OCI-LY1 (cell line): ENCODE measurements around the gene CDH23.

ENCODE experiments used
- H2AFZ ChIP-seq: fragments of 200-600 bp; sonication (generic), shearing (Covaris generic); 2 replicates; pipeline ENCODE4 v1.6.0; 2014; ENCODE audit warnings: antibody characterized with exemption, mild to moderate bottlenecking, low read length
- H3F3A ChIP-seq: fragments of 200-600 bp; sonication (generic), shearing (Covaris generic); 2 replicates; pipeline ENCODE4 v1.6.0; 2014; ENCODE audit warnings: mild to moderate bottlenecking, antibody characterized with exemption, low read length, moderate library complexity; ENCODE audit not compliant: insufficient read depth
- H3K27ac ChIP-seq: fragments of 200-600 bp; sonication (generic); 2 replicates; pipeline ENCODE4 v1.5.1; 2014; ENCODE audit warnings: low read length, mixed run types, mild to moderate bottlenecking, low read depth; ENCODE audit not compliant: poor library complexity, severe bottlenecking
- H3K27me3 ChIP-seq: fragments of 200-600 bp; sonication (generic); 2 replicates; pipeline ENCODE4 v1.6.0; 2014; ENCODE audit warnings: antibody characterized with exemption, mild to moderate bottlenecking, low read length, moderate library complexity; ENCODE audit not compliant: insufficient read depth
- H3K36me3 ChIP-seq: fragments of 200-600 bp; sonication (generic); 2 replicates; pipeline ENCODE4 v1.6.1; 2014; ENCODE audit warnings: mild to moderate bottlenecking, antibody characterized with exemption, low read length, moderate library complexity, mixed read lengths; ENCODE audit not compliant: insufficient read depth
- H3K4me1 ChIP-seq: fragments of 200-600 bp; sonication (generic); 2 replicates; pipeline ENCODE4 v1.5.1; 2014; ENCODE audit warnings: mild to moderate bottlenecking, low read length, moderate library complexity; ENCODE audit not compliant: insufficient read depth, severe bottlenecking
- H3K4me2 ChIP-seq: fragments of 200-600 bp; sonication (generic), shearing (Covaris generic); 2 replicates; pipeline ENCODE4 v1.6.1; 2014; ENCODE audit warnings: low read length
- H3K4me3 ChIP-seq: fragments of 200-600 bp; sonication (generic); 2 replicates; pipeline ENCODE4 v1.5.1; 2014; ENCODE audit warnings: low read length, low read depth, mild to moderate bottlenecking, mixed read lengths; ENCODE audit not compliant: poor library complexity, severe bottlenecking
- H3K79me2 ChIP-seq: fragments of 200-600 bp; shearing (Covaris generic); 2 replicates; pipeline ENCODE4 v1.6.1; 2016; ENCODE audit warnings: mixed run types, low read length, mixed read lengths; ENCODE audit not compliant: insufficient read depth
- H3K9ac ChIP-seq: fragments of 200-600 bp; sonication (generic), shearing (Covaris generic); 2 replicates; pipeline ENCODE4 v1.6.1; 2014; ENCODE audit warnings: mild to moderate bottlenecking, low read length, mixed read lengths
- H3K9me2 ChIP-seq: fragments of 200-600 bp; sonication (generic), shearing (Covaris generic); 2 replicates; pipeline ENCODE4 v1.6.1; 2014; ENCODE audit warnings: low read depth, mild to moderate bottlenecking, low read length, mixed read lengths
- H3K9me3 ChIP-seq: fragments of 200-600 bp; shearing (Covaris generic); 2 replicates; pipeline ENCODE4 v1.6.1; 2014; ENCODE audit warnings: low read length, mixed read lengths
- H4K20me1 ChIP-seq: fragments of 200-600 bp; sonication (generic), shearing (Covaris generic); 2 replicates; pipeline ENCODE4 v1.6.0; 2016; ENCODE audit warnings: mild to moderate bottlenecking, low read length; ENCODE audit not compliant: insufficient read depth
- CTCF ChIP-seq: fragments of 200-600 bp; sonication (generic), shearing (Covaris generic); IDR thresholded peaks from 2 replicates; pipeline ENCODE4 v1.5.1; 2017; ENCODE audit warnings: mild to moderate bottlenecking, antibody characterized with exemption, low read length, moderate library complexity, mixed read lengths
- EZH2 ChIP-seq: fragments of 200-600 bp; sonication (generic), shearing (Covaris generic); IDR thresholded peaks from 2 replicates; pipeline ENCODE4 v1.8.0; 2017; ENCODE audit warnings: borderline replicate concordance, mixed run types, mild to moderate bottlenecking, antibody characterized with exemption, low read length, moderate library complexity, mixed read lengths

CDH23 gene

GRCh38 chr10:71409516-71410104, 12.9 kb downstream of the CDH23 start:
- Histone ChIP-seq H3K27ac (no peak overlapping the region), H3K9me2 (no peaks in the 10 kb centered on the region), H3K4me3 (no peak overlapping the region), H3F3A (no peaks in the 10 kb centered on the region), H3K27me3 (no peaks in the 10 kb centered on the region), H3K9me3 (peaks cover 10% of the 10 kb centered on the region; the same call in 1 of the 2 replicates), H3K36me3 (no peaks in the 10 kb centered on the region), H4K20me1 (no peaks in the 10 kb centered on the region), H3K9ac (no peak overlapping the region), H3K4me2 (no peak overlapping the region), H3K79me2 (no peaks in the 10 kb centered on the region), H3K4me1 (no peaks in the 10 kb centered on the region), H2AFZ (no peak overlapping the region)
- TF ChIP-seq EZH2 (no peak), CTCF (no peak)

- no peak overlapping the region for H3K4me3 ChIP-seq
- no peaks in the 10 kb centered on the region for H3F3A ChIP-seq
- no peak overlapping the region for H3K27ac ChIP-seq
- no peak overlapping the region for H2AFZ ChIP-seq
- H3K9ac ChIP-seq = no peak overlapping the region
- H3K27me3 ChIP-seq = no peaks in the 10 kb centered on the region; the same call in 1 of the 2 replicates
- no peaks in the 10 kb centered on the region; the same call in 1 of the 2 replicates for H3K36me3 ChIP-seq
- TF ChIP-seq EZH2 (no peak), CTCF (no peak)
- peaks cover 10% of the 10 kb centered on the region; the same call in 1 of the 2 replicates for H3K9me3 ChIP-seq
- H3K9me2 ChIP-seq = no peaks in the 10 kb centered on the region
- H4K20me1 ChIP-seq = no peaks in the 10 kb centered on the region
- H3K79me2 ChIP-seq = no peaks in the 10 kb centered on the region
- H3K4me2 ChIP-seq = no peak overlapping the region
- no peaks in the 10 kb centered on the region for H3K4me1 ChIP-seq
These were observed 16.9 kb downstream of the CDH23 start for GRCh38 chr10:71413581-71413980.

- Histone ChIP-seq H3K4me2 (no peak overlapping the region), H3K36me3 (no peaks in the 10 kb centered on the region; the same call in 1 of the 2 replicates), H4K20me1 (no peaks in the 10 kb centered on the region), H3K9me3 (peaks cover 10% of the 10 kb centered on the region; the same call in 1 of the 2 replicates), H2AFZ (no peak overlapping the region), H3K9ac (no peak overlapping the region), H3K9me2 (no peaks in the 10 kb centered on the region), H3K4me3 (no peak overlapping the region), H3K27me3 (no peaks in the 10 kb centered on the region; the same call in 1 of the 2 replicates), H3K79me2 (no peaks in the 10 kb centered on the region), H3K27ac (no peak overlapping the region), H3F3A (no peaks in the 10 kb centered on the region), H3K4me1 (no peaks in the 10 kb centered on the region)
- TF ChIP-seq CTCF (no peak), EZH2 (no peak)
These were observed 17.6 kb downstream of the CDH23 start for GRCh38 chr10:71414359-71414758.
